HG03460 (cell line): ENCODE data around the gene ZKSCAN5.
"Not testable (repeated sequence)": the region's sequence is repeated elsewhere in the genome, so short reads cannot be mapped to it uniquely, and the experiment has no call there.

Experiments
- ATAC-seq: cut with Tn5 transposase; IDR thresholded peaks from one replicate; pipeline ENCODE4 v1.9.1; 2021; ENCODE audit not compliant: unreplicated experiment

Gene ZKSCAN5

DNA sequence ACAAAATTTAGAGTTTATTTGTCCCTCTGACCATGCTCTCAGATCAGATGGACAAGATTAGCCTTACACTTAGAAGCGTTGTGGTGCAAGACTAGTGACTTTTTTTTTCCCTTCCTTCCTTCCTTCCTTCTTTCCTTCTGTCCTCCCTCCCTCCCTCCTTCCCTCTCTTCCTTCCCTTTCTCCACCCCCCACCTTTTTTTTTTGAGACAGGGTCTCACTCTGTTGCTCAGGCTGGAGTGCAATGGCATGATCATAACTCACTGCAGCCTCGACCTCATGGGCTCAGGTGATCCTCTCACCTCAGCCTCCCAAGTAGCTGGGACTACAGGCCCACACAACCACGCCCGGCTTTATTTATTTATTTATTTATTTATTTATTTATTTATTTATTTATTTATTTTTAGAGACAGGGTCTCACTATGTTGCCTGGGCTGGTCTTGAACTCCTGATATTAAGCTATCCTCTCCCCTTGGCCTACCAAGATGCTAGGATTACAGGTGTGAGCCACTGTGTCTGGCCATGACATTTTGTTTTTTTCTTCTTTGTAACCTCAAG is 76.4 kb downstream of the ZKSCAN5 start:
- ATAC-seq: not testable (repeated sequence)
